ENCODE data around the gene CALY. TPM values are rescaled to one million over a fixed set of nuclear protein-coding genes. Genes with fewer than 3 reads are reported as not detected.

The CALY gene
- total RNA-seq, 2 donors from 2014 or later, result 0.75 to 1.3 TPM

- no peak for TF ChIP-seq CTCF (conservative IDR thresholded peaks at IDR 0.05)
- peaks cover 55% of the 10 kb centered on the region for H3K27me3 Mint-ChIP-seq (ENCODE audit: insufficient read depth)
- peaks cover 5% of the 10 kb centered on the region for H3K4me1 Mint-ChIP-seq
- no peak for DNase-seq
- peaks cover 6% of the 10 kb centered on the region for H3K9me3 ChIP-seq (ENCODE audit: control insufficient read depth, low read length)
- peaks cover 5% of the 10 kb centered on the region for H3K9me3 Mint-ChIP-seq
- no peak overlapping the region for H3K9ac ChIP-seq (ENCODE audit: extremely low read depth, low read length, poor library complexity, severe bottlenecking)
- H3K36me3 Mint-ChIP-seq (ENCODE audit: low read depth), result no peaks in the 10 kb centered on the region
- H3K4me3 Mint-ChIP-seq, result no peak overlapping the region
- no peaks in the 10 kb centered on the region for H3K36me3 ChIP-seq (ENCODE audit: control insufficient read depth, insufficient read depth, low read length)
- H3K27ac Mint-ChIP-seq, result no peak overlapping the region
- WGBS, 2 experiments (ENCODE audit: insufficient coverage in 1 of 2, insufficient read length in 1 of 2), result 67 to 73% methylated on average over 16 to 24 of the region's 30 CpGs
- no peak overlapping the region for H3K27ac ChIP-seq (ENCODE audit: low read depth, low read length)
- H3K4me1 ChIP-seq (ENCODE audit: control insufficient read depth, insufficient read depth, low read length), result no peaks in the 10 kb centered on the region
- H3K4me3 ChIP-seq (ENCODE audit: low read length), result no peak overlapping the region
- peaks cover 96% of the 10 kb centered on the region for H3K27me3 ChIP-seq (ENCODE audit: control insufficient read depth, insufficient read depth, low read length, poor library complexity, severe bottlenecking)
These were observed 3.6 kb downstream of the CALY start for GRCh38 chr10:133332936-133333699.

DNA sequence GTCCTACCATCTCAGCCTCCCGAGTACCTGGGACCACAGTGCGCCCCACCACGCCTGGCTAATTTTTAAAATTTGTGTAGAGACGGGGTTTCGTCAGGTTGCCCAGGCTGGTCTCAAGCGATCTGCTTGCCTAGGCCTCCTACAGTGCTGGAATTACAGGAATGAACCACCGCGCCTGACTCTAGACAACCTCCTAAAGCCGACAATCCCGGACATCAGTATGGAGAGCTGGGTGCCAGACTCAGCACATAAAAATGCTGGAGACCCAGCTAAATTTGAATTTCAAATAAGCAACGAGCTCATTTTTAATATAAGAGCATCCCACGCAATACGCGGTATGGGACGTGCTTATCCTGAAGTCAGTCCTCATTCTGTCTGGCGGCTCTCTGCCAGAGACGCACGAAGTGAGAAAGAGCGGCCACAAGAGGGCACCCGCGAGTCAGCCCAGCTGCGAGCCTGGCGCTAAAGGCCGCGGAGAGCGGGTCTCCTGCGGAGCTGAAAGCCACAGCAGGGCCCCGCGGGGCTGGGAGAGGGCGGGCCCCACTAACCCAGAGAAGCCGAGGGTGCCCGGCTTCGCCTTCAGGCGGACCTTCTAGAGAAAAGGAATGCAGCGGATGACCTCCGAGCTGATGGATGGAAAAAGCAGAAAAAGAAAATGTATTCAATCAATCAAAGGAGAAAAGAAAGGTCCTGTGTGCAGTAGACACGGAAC is 7.0 kb downstream of the CALY start:
- Mint-ChIP-seq H3K27ac (peak overlapping the region; percentile 58), H3K36me3 (ENCODE audit: low read depth) (no peaks in the 10 kb centered on the region), H3K27me3 (ENCODE audit: insufficient read depth) (peaks cover 87% of the 10 kb centered on the region)

More for the DNA sequence above, 7.0 kb downstream of the CALY start:
- Histone ChIP-seq H3K27ac (ENCODE audit: low read depth, low read length) (no peak overlapping the region), H3K27me3 (ENCODE audit: control insufficient read depth, insufficient read depth, low read length, poor library complexity, severe bottlenecking) (peaks cover 95% of the 10 kb centered on the region), H3K9ac (ENCODE audit: extremely low read depth, low read length, poor library complexity, severe bottlenecking) (peak overlapping the region; percentile 3), H3K36me3 (ENCODE audit: control insufficient read depth, insufficient read depth, low read length) (no peaks in the 10 kb centered on the region), H3K9me3 (ENCODE audit: control insufficient read depth, low read length) (no peaks in the 10 kb centered on the region), H3K4me3 (ENCODE audit: low read length) (no peak overlapping the region), H3K4me1 (ENCODE audit: control insufficient read depth, insufficient read depth, low read length) (no peaks in the 10 kb centered on the region)
- Mint-ChIP-seq H3K4me1 (peaks cover 8% of the 10 kb centered on the region), H3K9me3 (peaks cover 5% of the 10 kb centered on the region), H3K4me3 (peak overlapping the region; percentile 25)
- TF ChIP-seq CTCF (conservative IDR thresholded peaks at IDR 0.05), result peak; percentile 99
- peak; percentile 95 for DNase-seq
- 9 to 12% methylated on average over 33 to 37 of the region's 37 CpGs for WGBS, 2 experiments (ENCODE audit: insufficient coverage in 1 of 2, insufficient read length in 1 of 2)

Data from endodermal cell (in vitro differentiated cells).